GM13977 (cell line): ENCODE measurements around the gene F7.

Experiments used
- DNase-seq: peaks from one replicate; pipeline ENCODE4 v3.0.0; 2012; ENCODE audit warnings: low spot score
- CTCF ChIP-seq: IDR thresholded peaks from 2 replicates; pipeline ENCODE4 v1.5.1; 2012; ENCODE audit warnings: mild to moderate bottlenecking, control low read depth; ENCODE audit not compliant: insufficient read depth; ENCODE audit errors: extremely low read depth, missing control alignments
- in situ Hi-C: fragments of 300-500 bp; cut with MboI; formaldehyde crosslinking; loops from one replicate; pipeline ENCODE4 v1.12.0; 2022; ENCODE audit warnings: low sequenced_read_pairs, low pct_unique_long_range_greater_than_20kb, mixed read lengths, inconsistent platforms; ENCODE audit not compliant: unreplicated experiment

F7 gene

GRCh38 chr13:113140677-113141600 is 35.3 kb downstream of the F7 start:
- TF ChIP-seq CTCF, result no peak
- DNase-seq, result no peak
- in situ Hi-C loops, result no loop called here

- in situ Hi-C loops, result no loop called here
- DNase-seq, result no peak
- no peak for TF ChIP-seq CTCF
Observed at GRCh38 chr13:113141601-113141970, 36.0 kb downstream of the F7 start.

GRCh38 chr13:113142876-113143275 is 37.3 kb downstream of the F7 start:
- no peak for DNase-seq
- in situ Hi-C loops, result no loop called here
- TF ChIP-seq CTCF, result no peak

- no peak for TF ChIP-seq CTCF
- DNase-seq, result no peak
- in situ Hi-C loops, result no loop called here
Observed at GRCh38 chr13:113143466-113144254, 38.1 kb downstream of the F7 start.

- no peak for DNase-seq
- in situ Hi-C loops, result no loop called here
- no peak for TF ChIP-seq CTCF
Observed at GRCh38 chr13:113144255-113144629, 38.7 kb downstream of the F7 start.

GRCh38 chr13:113145496-113145895 is 39.9 kb downstream of the F7 start:
- TF ChIP-seq CTCF, result no peak
- in situ Hi-C loops, result no loop called here
- DNase-seq, result no peak
